Measurements from ENCODE around the gene CLDN24. TPM values are rescaled to one million over a fixed set of nuclear protein-coding genes. Genes with fewer than 3 reads are reported as not detected.

CLDN24 gene
- total RNA-seq, 1 experiment from 2014 or later = not detected

GRCh38 chr4:183356173-183356830, 34.1 kb upstream of the CLDN24 start:
- Histone ChIP-seq H4K20me1 (ENCODE audit: insufficient read depth) (no peaks in the 10 kb centered on the region), H3K27ac (ENCODE audit: low read depth, low read length) (no peak overlapping the region), H3K4me2 (ENCODE audit: low read length) (no peak overlapping the region), H2AFZ (ENCODE audit: low read depth, low read length, poor library complexity, severe bottlenecking) (no peak overlapping the region), H3K36me3 (ENCODE audit: control insufficient read depth in 1 of 2, insufficient read depth in 2 of 2, low read length in 2 of 2) (no peaks in the 10 kb centered on the region), H3K27me3 (ENCODE audit: insufficient read depth, low read length) (no peaks in the 10 kb centered on the region), H3K79me2 (ENCODE audit: insufficient read depth, low read length) (no peaks in the 10 kb centered on the region), H3K9me3 (ENCODE audit: control insufficient read depth in 1 of 2, insufficient read depth in 1 of 2, low read depth in 1 of 2, low read length in 2 of 2) (no peaks in the 10 kb centered on the region), H3K9ac (ENCODE audit: low read length) (no peak overlapping the region), H3K4me1 (ENCODE audit: control insufficient read depth in 1 of 2, insufficient read depth in 2 of 2, low read length in 2 of 2) (peaks cover 0 to 4% of the 10 kb centered on the region in 2 experiments; a peak in 1 of 4 replicates), H3K9me2 (ENCODE audit: insufficient read depth) (no peaks in the 10 kb centered on the region), H3K4me3 (replicated peaks in 1 of 2; ENCODE audit: low read depth in 1 of 2, low read length in 2 of 2) (no peak overlapping the region)
- ATAC-seq (no peak), DNase-seq (ENCODE audit: low read depth, low spot score) (no peak)
- ChIA-PET POLR2A (no interaction called here), RAD21 (ENCODE audit: low non-redundant PET in 1 of 2, low total read pairs in 2 of 2, uncharacterized antibody in 2 of 2, unreplicated experiment in 2 of 2) (no interaction called here), CTCF (no interaction called here)
- intact Hi-C loops (cut with micrococcal nuclease) = no loop called here
- no TSS peak for BruUV-seq (replicated peaks)
- TF ChIP-seq CTCF (IDR thresholded peaks at IDR 0.05 in 2 of 3, conservative IDR thresholded peaks at IDR 0.05 in 1 of 3; ENCODE audit: borderline replicate concordance in 1 of 3, insufficient read depth in 1 of 3, low read depth in 2 of 3, low read length in 2 of 3) (no peak), SIN3A (IDR thresholded peaks at IDR 0.05; ENCODE audit: low read depth) (no peak), MAX (IDR thresholded peaks at IDR 0.05) (no peak), REST (IDR thresholded peaks at IDR 0.05; ENCODE audit: low read depth) (no peak), CBX3 (IDR thresholded peaks at IDR 0.05; ENCODE audit: low read depth) (no peak), EZH2 (IDR thresholded peaks at IDR 0.05) (no peak), TCF7L2 (IDR thresholded peaks at IDR 0.05; ENCODE audit: borderline replicate concordance, extremely low read depth, insufficient read depth, insufficient read length) (no peak), ZBTB33 (IDR thresholded peaks at IDR 0.05; ENCODE audit: extremely low read depth, insufficient replicate concordance, low read length) (no peak), SRF (IDR thresholded peaks at IDR 0.05; ENCODE audit: low read depth) (no peak), ATF3 (IDR thresholded peaks at IDR 0.05) (no peak), ZFX (IDR thresholded peaks at IDR 0.05) (no peak), JUND (IDR thresholded peaks at IDR 0.05) (no peak), CEBPB (IDR thresholded peaks at IDR 0.05; ENCODE audit: low read depth) (no peak)
